IMR-90 (cell line): ENCODE results near the gene ASMTL. TPM values are rescaled to one million over a fixed set of nuclear protein-coding genes. Genes with fewer than 3 reads are reported as not detected.

ENCODE experiments used
- ATAC-seq: fragments of 200-7000 bp; cut with Tn5 transposase; 2 replicates; pipeline ENCODE4 v1.9.1; 2020; ENCODE audit warnings: low read depth, mild to moderate bottlenecking, moderate library complexity
- BruUV-seq: library from RNA; stranded (reverse); fragments of 400-500 nt; replicated peaks from 2 replicates; lab custom pipeline; 2021; lab: Mats Ljungman, UMichigan
- CTCF ChIA-PET: fragments of 300-600 bp; formaldehyde crosslinking; extraction: SDS; loops from one replicate; lab custom pipeline; 2021; ENCODE audit warnings: antibody characterized with exemption; lab: Yijun Ruan, JAX
- POLR2A ChIA-PET: fragments of 300-600 bp; sonication (Branson Sonifier 250); formaldehyde crosslinking; loops from one replicate; lab custom pipeline; 2022; ENCODE audit warnings: antibody characterized with exemption; ENCODE audit not compliant: unreplicated experiment; lab: Charles Lee
- DNase-seq: peaks from one replicate; pipeline ENCODE4 v3.0.0; 2013
- H2AFZ ChIP-seq: replicated peaks from 2 replicates; pipeline ENCODE3; 2013; ENCODE audit warnings: low read length, mild to moderate bottlenecking; ENCODE audit not compliant: poor library complexity
- H2AK5ac ChIP-seq: 2 replicates; pipeline ENCODE4 v1.6.1; 2013; ENCODE audit warnings: low read depth, low read length, inconsistent platforms
- H2AK9ac ChIP-seq: replicated peaks from 2 replicates; pipeline ENCODE3; 2013; ENCODE audit warnings: mild to moderate bottlenecking, low read depth, low read length, moderate library complexity; ENCODE audit not compliant: poor library complexity
- H2BK120ac ChIP-seq: 2 replicates; pipeline ENCODE4 v1.6.1; 2013; ENCODE audit warnings: low read depth, low read length, inconsistent platforms
- H2BK15ac ChIP-seq: 3 replicates; pipeline ENCODE4 v1.6.1; 2013; ENCODE audit warnings: low read depth, low read length, inconsistent platforms
- H2BK20ac ChIP-seq: 2 replicates; pipeline ENCODE4 v1.6.1; 2013; ENCODE audit warnings: low read depth, mild to moderate bottlenecking, inconsistent platforms, low read length, moderate library complexity
- H2BK5ac ChIP-seq: 2 replicates; pipeline ENCODE4 v1.6.1; 2013; ENCODE audit warnings: mild to moderate bottlenecking, low read depth, low read length, inconsistent platforms; ENCODE audit not compliant: poor library complexity, severe bottlenecking
- H3K14ac ChIP-seq: replicated peaks from 2 replicates; pipeline ENCODE4 v1.6.1; 2013; ENCODE audit warnings: low read depth, low read length, inconsistent platforms
- H3K18ac ChIP-seq: 2 replicates; pipeline ENCODE4 v1.6.1; 2013; ENCODE audit warnings: low read depth, low read length, control low read depth
- H3K23ac ChIP-seq: 2 replicates; pipeline ENCODE4 v1.6.1; 2013; ENCODE audit warnings: low read depth, low read length, inconsistent platforms
- H3K27ac ChIP-seq: 2 replicates; pipeline ENCODE4 v1.5.1; 2013; ENCODE audit warnings: mild to moderate bottlenecking, control low read depth, low read length; ENCODE audit not compliant: insufficient read depth
- H3K27me3 ChIP-seq: 2 replicates; pipeline ENCODE4 v1.6.1; 2013; ENCODE audit warnings: low read length; ENCODE audit not compliant: control insufficient read depth, insufficient read depth
- H3K36me3 ChIP-seq: 2 replicates; pipeline ENCODE4 v1.6.1; 2013; ENCODE audit warnings: low read length, mixed read lengths; ENCODE audit not compliant: control insufficient read depth, insufficient read depth
- H3K4ac ChIP-seq: 2 replicates; pipeline ENCODE4 v1.6.1; 2013; ENCODE audit warnings: low read depth, low read length, inconsistent platforms
- H3K4me1 ChIP-seq: 2 replicates; pipeline ENCODE4 v1.6.1; 2013; ENCODE audit warnings: low read length, mixed read lengths; ENCODE audit not compliant: control insufficient read depth, insufficient read depth
- H3K4me2 ChIP-seq: 2 replicates; pipeline ENCODE4 v1.6.1; 2013; ENCODE audit warnings: low read depth, mild to moderate bottlenecking, control low read depth, low read length, moderate library complexity
- H3K4me3 ChIP-seq: 2 replicates; pipeline ENCODE4 v1.5.1; 2013; ENCODE audit warnings: low read depth, mild to moderate bottlenecking, control low read depth, low read length, moderate library complexity; ENCODE audit not compliant: insufficient read depth
- H3K56ac ChIP-seq: 2 replicates; pipeline ENCODE4 v1.6.1; 2013; ENCODE audit warnings: low read length, inconsistent platforms; ENCODE audit not compliant: insufficient read depth; ENCODE audit errors: extremely low read depth
- H3K79me1 ChIP-seq, 2 experiments: 2 replicates each; pipeline ENCODE4 v1.6.1; 2013; ENCODE audit warnings: low read length in 2 of 2, inconsistent platforms in 1 of 2, low read depth in 1 of 2
- H3K9ac ChIP-seq: 2 replicates; pipeline ENCODE4 v1.6.1; 2013; ENCODE audit warnings: low read depth, low read length, control low read depth
- H3K9me1 ChIP-seq: 2 replicates; pipeline ENCODE4 v1.6.1; 2013; ENCODE audit warnings: low read length, inconsistent platforms; ENCODE audit not compliant: insufficient read depth
- H3K9me3 ChIP-seq: 2 replicates; pipeline ENCODE4 v1.6.1; 2013; ENCODE audit warnings: low read length; ENCODE audit not compliant: control insufficient read depth, insufficient read depth
- H4K20me1 ChIP-seq: 2 replicates; pipeline ENCODE4 v1.6.1; 2013; ENCODE audit warnings: low read length, inconsistent platforms; ENCODE audit not compliant: insufficient read depth
- H4K5ac ChIP-seq: 2 replicates; pipeline ENCODE4 v1.6.1; 2013; ENCODE audit warnings: mild to moderate bottlenecking, low read depth, low read length, control low read depth
- H4K8ac ChIP-seq, 2 experiments: 2 replicates each; pipeline ENCODE4 v1.6.1; 2013; ENCODE audit warnings: low read depth in 2 of 2, low read length in 2 of 2, control low read depth in 1 of 2, inconsistent platforms in 1 of 2
- H4K91ac ChIP-seq: 2 replicates; pipeline ENCODE4 v1.6.1; 2013; ENCODE audit warnings: low read depth, low read length, inconsistent platforms; ENCODE audit not compliant: insufficient read depth
- BHLHE40 ChIP-seq: fragments of 150-350 bp; IDR thresholded peaks from 2 replicates; pipeline ENCODE4 v1.6.1; 2016; ENCODE audit warnings: mild to moderate bottlenecking, low read depth, low read length
- CTCF ChIP-seq: conservative IDR thresholded peaks from 2 replicates; pipeline ENCODE4 v1.5.1; 2012; ENCODE audit warnings: mild to moderate bottlenecking, low read depth, low read length, improper control_type of control experiment
- ELK1 ChIP-seq: fragments of 150-350 bp; IDR thresholded peaks from 2 replicates; pipeline ENCODE4 v1.6.1; 2016; ENCODE audit warnings: low read depth, mild to moderate bottlenecking, low read length, moderate library complexity, borderline replicate concordance
- FOS ChIP-seq: fragments of 150-350 bp; IDR thresholded peaks from 2 replicates; pipeline ENCODE4 v1.6.1; 2016; ENCODE audit warnings: low read depth, low read length
- MAFK ChIP-seq: IDR thresholded peaks from 2 replicates; pipeline ENCODE4 v1.6.1; 2012; ENCODE audit warnings: low read depth, low read length, improper control_type of control experiment
- MAZ ChIP-seq: IDR thresholded peaks from 2 replicates; pipeline ENCODE4 v1.6.1; 2012; ENCODE audit warnings: low read depth, mild to moderate bottlenecking, low read length, improper control_type of control experiment, moderate library complexity, borderline replicate concordance
- NFE2L2 ChIP-seq: fragments of 150-350 bp; IDR thresholded peaks from 2 replicates; pipeline ENCODE4 v1.6.1; 2016; ENCODE audit warnings: low read depth, mild to moderate bottlenecking, low read length
- POLR2A ChIP-seq: IDR thresholded peaks from 2 replicates; pipeline ENCODE4 v1.6.1; 2012; ENCODE audit warnings: mild to moderate bottlenecking, low read depth, low read length
- RAD21 ChIP-seq: IDR thresholded peaks from 2 replicates; pipeline ENCODE4 v1.6.1; 2012; ENCODE audit warnings: low read length, improper control_type of control experiment
- RCOR1 ChIP-seq: IDR thresholded peaks from 2 replicates; pipeline ENCODE4 v1.6.1; 2012; ENCODE audit warnings: mild to moderate bottlenecking, low read length, improper control_type of control experiment; ENCODE audit not compliant: insufficient replicate concordance
- SMC3 ChIP-seq: fragments of 150-350 bp; IDR thresholded peaks from 2 replicates; pipeline ENCODE4 v1.6.1; 2016; ENCODE audit warnings: low read depth, mild to moderate bottlenecking, antibody characterized with exemption, low read length, moderate library complexity
- WGBS, 2 experiments: methylation state at CpG; one replicate each; pipeline versions ENCODE4 v1.1.5 to v1.1.7; 2013; ENCODE audit warnings: missing lambda C conversion rate in 2 of 2; ENCODE audit not compliant: insufficient read length in 1 of 2; ENCODE audit errors: extremely low coverage in 2 of 2; 5-methylcytosine and 5-hydroxymethylcytosine counted together
- dilution Hi-C: fragments of 300-500 bp; cut with HindIII; formaldehyde crosslinking; loops from one replicate; pipeline ENCODE4 v1.14.3; 2018; ENCODE audit warnings: low sequenced_read_pairs; ENCODE audit not compliant: unreplicated experiment
- in situ Hi-C: fragments of 300-500 bp; cut with MboI; formaldehyde crosslinking; loops from 3 replicates; pipeline ENCODE4 v1.14.3; 2019; ENCODE audit warnings: low sequenced_read_pairs, inconsistent platforms, mixed read lengths
- intact Hi-C: fragments of 100-400 bp; cut with micrococcal nuclease; formaldehyde crosslinking; loops from 2 replicates; pipeline ENCODE4 v1.10.0; 2022
- polyA plus RNA-seq, 3 experiments: library from polyadenylated mRNA; depleted of rRNA; stranded (reverse); fragments of >200 nt; gene quantifications; 2 replicates each; pipeline ENCODE4 v1.2.3, GENCODE V29; 2012; ENCODE audit warnings: low replicate concordance in 1 of 3
- total RNA-seq: library from RNA; depleted of rRNA; stranded (reverse); fragments of >200 nt; gene quantifications from 2 replicates; pipeline ENCODE4 v1.2.3, GENCODE V29; 2012
- TF ChIP-seq, protein P1 (sequence below): fragments of 150-350 bp; IDR thresholded peaks from 2 replicates; pipeline ENCODE4 v1.6.1; 2017; ENCODE audit warnings: mild to moderate bottlenecking, antibody characterized with exemption, low read length, low read depth

ASMTL gene
- total and polyA plus RNA-seq, 2 of the 4 experiments (the other 2 are of a cell fraction): 13.4 to 33.4 TPM

- in situ Hi-C loops: no loop called here
- H3K4ac ChIP-seq: no peak overlapping the region
- H2BK5ac ChIP-seq: no peak overlapping the region
- intact Hi-C loops: no loop called here
- no peak overlapping the region for H2BK15ac ChIP-seq
- no peak overlapping the region for H4K5ac ChIP-seq
- no peaks in the 10 kb centered on the region for H3K4me1 ChIP-seq
- H3K23ac ChIP-seq: no peak overlapping the region
- no peak for TF ChIP-seq FOS
- TF ChIP-seq CTCF: no peak
- TF ChIP-seq NFE2L2: no peak
- no peak for TF ChIP-seq RCOR1
- no peak for TF ChIP-seq BHLHE40
- TF ChIP-seq, protein P1, sequence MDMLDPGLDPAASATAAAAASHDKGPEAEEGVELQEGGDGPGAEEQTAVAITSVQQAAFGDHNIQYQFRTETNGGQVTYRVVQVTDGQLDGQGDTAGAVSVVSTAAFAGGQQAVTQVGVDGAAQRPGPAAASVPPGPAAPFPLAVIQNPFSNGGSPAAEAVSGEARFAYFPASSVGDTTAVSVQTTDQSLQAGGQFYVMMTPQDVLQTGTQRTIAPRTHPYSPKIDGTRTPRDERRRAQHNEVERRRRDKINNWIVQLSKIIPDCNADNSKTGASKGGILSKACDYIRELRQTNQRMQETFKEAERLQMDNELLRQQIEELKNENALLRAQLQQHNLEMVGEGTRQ: no peak
- TF ChIP-seq MAFK: no peak
- TF ChIP-seq SMC3: no peak
- no peak for TF ChIP-seq MAZ
- TF ChIP-seq POLR2A: no peak
- TF ChIP-seq RAD21: no peak
- TF ChIP-seq ELK1: no peak
- CTCF ChIA-PET: no interaction called here
- no peaks in the 10 kb centered on the region for H3K9me1 ChIP-seq
- H3K18ac ChIP-seq: no peak overlapping the region
- peaks cover 9% of the 10 kb centered on the region for H3K36me3 ChIP-seq
- H3K9me3 ChIP-seq: peaks cover 11% of the 10 kb centered on the region
- H2AFZ ChIP-seq: no peak overlapping the region
- POLR2A ChIA-PET: no interaction called here
- DNase-seq (no peak), ATAC-seq (no peak)
- H3K27ac ChIP-seq: no peak overlapping the region
- no peak overlapping the region for H3K4me3 ChIP-seq
- H2BK20ac ChIP-seq: no peak overlapping the region
- no peak overlapping the region for H4K91ac ChIP-seq
- H3K79me1 ChIP-seq: no peaks in the 10 kb centered on the region
- H4K8ac ChIP-seq: no peak overlapping the region
- no peaks in the 10 kb centered on the region for H3K27me3 ChIP-seq
- H2BK120ac ChIP-seq: no peak overlapping the region
- H2AK5ac ChIP-seq: no peak overlapping the region
- dilution Hi-C loops: no loop called here
- H3K14ac ChIP-seq: no peak overlapping the region
- 90% methylated on average over 2 of the region's 2 CpGs; no CpG with 5 or more reads in 1 of the 2 experiments for WGBS, 2 experiments
- BruUV-seq: no TSS peak
- no peak overlapping the region for H2AK9ac ChIP-seq
- H3K4me2 ChIP-seq: no peak overlapping the region
- H4K20me1 ChIP-seq: no peaks in the 10 kb centered on the region
- no peak overlapping the region for H3K56ac ChIP-seq
- no peak overlapping the region for H3K9ac ChIP-seq
These were observed 90.8 kb downstream of the ASMTL start for GRCh38 chrX:1361910-1362309.
